ENCODE measurements around the gene NIPAL1. TPM values are rescaled to one million over a fixed set of nuclear protein-coding genes. Genes with fewer than 3 reads are reported as not detected.

The NIPAL1 gene
- total RNA-seq, 2 donors from 2014 or later, result 3.4 to 8.4 TPM

DNA sequence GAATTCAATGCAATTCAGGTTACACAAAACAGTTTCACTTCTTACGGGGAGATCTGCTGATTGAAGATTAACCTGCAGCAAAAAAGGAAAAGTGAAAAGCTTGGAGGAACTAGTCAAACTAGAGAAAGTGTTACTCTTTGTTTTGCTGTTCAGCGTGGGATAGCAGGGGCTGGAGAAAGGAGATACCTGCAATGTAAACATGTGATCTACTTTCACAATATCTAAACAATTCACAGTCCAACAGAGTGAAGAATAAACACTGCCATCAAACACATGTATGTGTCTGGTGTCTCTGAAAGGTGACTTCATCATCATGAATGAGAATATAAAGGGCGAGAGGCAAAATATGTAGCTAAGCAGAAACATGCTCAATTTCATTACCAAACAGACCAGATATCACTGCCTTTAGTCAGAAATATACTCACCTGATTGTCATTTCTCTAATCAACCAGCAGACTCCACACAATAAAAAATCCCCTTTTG, 26.4 kb downstream of the NIPAL1 start:
- Histone ChIP-seq H3K27me3 (ENCODE audit: control insufficient read depth, insufficient read depth, low read length, poor library complexity, severe bottlenecking) (peaks cover 56% of the 10 kb centered on the region), H3K9ac (ENCODE audit: extremely low read depth, low read length, poor library complexity, severe bottlenecking) (no peak overlapping the region), H3K9me3 (ENCODE audit: control insufficient read depth, low read length) (no peaks in the 10 kb centered on the region), H3K4me1 (ENCODE audit: control insufficient read depth, insufficient read depth, low read length) (peaks cover 10% of the 10 kb centered on the region), H3K27ac (ENCODE audit: low read depth, low read length) (no peak overlapping the region), H3K4me3 (ENCODE audit: low read length) (no peak overlapping the region), H3K36me3 (ENCODE audit: control insufficient read depth, insufficient read depth, low read length) (no peaks in the 10 kb centered on the region)
- Mint-ChIP-seq H3K27ac (no peak overlapping the region), H3K9me3 (no peaks in the 10 kb centered on the region), H3K4me1 (peaks cover 15% of the 10 kb centered on the region), H3K4me3 (no peak overlapping the region), H3K27me3 (ENCODE audit: insufficient read depth) (peaks cover 31% of the 10 kb centered on the region), H3K36me3 (ENCODE audit: low read depth) (no peaks in the 10 kb centered on the region)
- TF ChIP-seq, protein P1, sequence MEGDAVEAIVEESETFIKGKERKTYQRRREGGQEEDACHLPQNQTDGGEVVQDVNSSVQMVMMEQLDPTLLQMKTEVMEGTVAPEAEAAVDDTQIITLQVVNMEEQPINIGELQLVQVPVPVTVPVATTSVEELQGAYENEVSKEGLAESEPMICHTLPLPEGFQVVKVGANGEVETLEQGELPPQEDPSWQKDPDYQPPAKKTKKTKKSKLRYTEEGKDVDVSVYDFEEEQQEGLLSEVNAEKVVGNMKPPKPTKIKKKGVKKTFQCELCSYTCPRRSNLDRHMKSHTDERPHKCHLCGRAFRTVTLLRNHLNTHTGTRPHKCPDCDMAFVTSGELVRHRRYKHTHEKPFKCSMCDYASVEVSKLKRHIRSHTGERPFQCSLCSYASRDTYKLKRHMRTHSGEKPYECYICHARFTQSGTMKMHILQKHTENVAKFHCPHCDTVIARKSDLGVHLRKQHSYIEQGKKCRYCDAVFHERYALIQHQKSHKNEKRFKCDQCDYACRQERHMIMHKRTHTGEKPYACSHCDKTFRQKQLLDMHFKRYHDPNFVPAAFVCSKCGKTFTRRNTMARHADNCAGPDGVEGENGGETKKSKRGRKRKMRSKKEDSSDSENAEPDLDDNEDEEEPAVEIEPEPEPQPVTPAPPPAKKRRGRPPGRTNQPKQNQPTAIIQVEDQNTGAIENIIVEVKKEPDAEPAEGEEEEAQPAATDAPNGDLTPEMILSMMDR (conservative IDR thresholded peaks at IDR 0.05), result no peak
- WGBS, 2 experiments (ENCODE audit: insufficient coverage in 1 of 2, insufficient read length in 1 of 2), result 80 to 94% methylated on average over 2 to 3 of the region's 3 CpGs
- no peak for DNase-seq

DNA sequence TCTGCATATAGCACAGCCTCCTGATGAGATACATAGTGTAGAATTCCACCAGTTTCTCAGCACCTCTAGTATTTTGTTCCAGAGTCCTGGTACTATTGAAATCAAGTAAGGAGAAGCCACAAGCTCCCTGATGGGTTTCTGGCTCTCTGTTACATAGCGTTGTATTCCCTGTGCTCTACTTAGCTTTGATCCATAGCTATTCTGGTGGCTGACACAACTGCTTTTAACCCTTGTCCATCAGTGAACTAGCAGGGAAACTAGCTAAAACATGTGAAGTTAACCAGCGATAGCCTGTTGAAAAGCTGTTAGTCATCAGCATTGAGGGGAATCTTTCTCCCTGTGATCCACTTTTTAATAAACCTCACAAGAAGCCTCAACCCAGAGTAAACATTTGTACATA, 26.9 kb downstream of the NIPAL1 start:
- 89 to 100% methylated on average over 1 to 2 of the region's 2 CpGs for WGBS, 2 experiments (ENCODE audit: insufficient coverage in 1 of 2, insufficient read length in 1 of 2)
- no peaks in the 10 kb centered on the region for H3K36me3 Mint-ChIP-seq (ENCODE audit: low read depth)
- Histone ChIP-seq H3K9ac (ENCODE audit: extremely low read depth, low read length, poor library complexity, severe bottlenecking) (no peak overlapping the region), H3K27ac (ENCODE audit: low read depth, low read length) (no peak overlapping the region), H3K9me3 (ENCODE audit: control insufficient read depth, low read length) (no peaks in the 10 kb centered on the region), H3K36me3 (ENCODE audit: control insufficient read depth, insufficient read depth, low read length) (no peaks in the 10 kb centered on the region), H3K4me1 (ENCODE audit: control insufficient read depth, insufficient read depth, low read length) (peaks cover 10% of the 10 kb centered on the region), H3K27me3 (ENCODE audit: control insufficient read depth, insufficient read depth, low read length, poor library complexity, severe bottlenecking) (peaks cover 56% of the 10 kb centered on the region), H3K4me3 (ENCODE audit: low read length) (no peak overlapping the region)
- peaks cover 34% of the 10 kb centered on the region for H3K27me3 Mint-ChIP-seq (ENCODE audit: insufficient read depth)
- no peak for DNase-seq
- H3K4me1 Mint-ChIP-seq, result peaks cover 18% of the 10 kb centered on the region
- H3K4me3 Mint-ChIP-seq, result no peak overlapping the region
- TF ChIP-seq, protein P1 (conservative IDR thresholded peaks at IDR 0.05), result no peak
- no peaks in the 10 kb centered on the region for H3K9me3 Mint-ChIP-seq
- H3K27ac Mint-ChIP-seq, result no peak overlapping the region

DNA sequence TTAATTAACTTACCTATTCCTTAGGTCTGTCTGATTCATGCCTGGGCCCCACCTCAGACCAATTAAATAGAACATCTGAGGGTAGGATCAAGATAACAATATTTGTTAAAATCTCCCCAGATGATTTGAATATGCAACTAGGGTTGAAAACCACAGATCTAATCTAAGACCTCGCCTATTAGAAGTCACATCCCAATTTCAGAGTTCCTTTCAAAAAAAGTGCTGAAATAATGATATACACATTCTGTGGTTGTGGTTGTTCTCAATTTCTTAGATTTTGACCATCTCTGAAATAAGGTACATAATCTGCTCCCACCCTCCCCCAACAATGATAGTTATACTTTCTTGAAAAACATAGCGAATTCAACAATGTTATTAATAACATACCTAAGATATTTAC, 27.7 kb downstream of the NIPAL1 start:
- TF ChIP-seq, protein P1 (conservative IDR thresholded peaks at IDR 0.05), result no peak
- Histone ChIP-seq H3K4me3 (ENCODE audit: low read length) (no peak overlapping the region), H3K36me3 (ENCODE audit: control insufficient read depth, insufficient read depth, low read length) (no peaks in the 10 kb centered on the region), H3K27ac (ENCODE audit: low read depth, low read length) (no peak overlapping the region), H3K4me1 (ENCODE audit: control insufficient read depth, insufficient read depth, low read length) (peaks cover 10% of the 10 kb centered on the region), H3K9ac (ENCODE audit: extremely low read depth, low read length, poor library complexity, severe bottlenecking) (no peak overlapping the region), H3K27me3 (ENCODE audit: control insufficient read depth, insufficient read depth, low read length, poor library complexity, severe bottlenecking) (peaks cover 56% of the 10 kb centered on the region), H3K9me3 (ENCODE audit: control insufficient read depth, low read length) (no peaks in the 10 kb centered on the region)
- DNase-seq, result no peak
- Mint-ChIP-seq H3K9me3 (no peaks in the 10 kb centered on the region), H3K4me1 (peaks cover 18% of the 10 kb centered on the region), H3K27me3 (ENCODE audit: insufficient read depth) (peaks cover 34% of the 10 kb centered on the region), H3K36me3 (ENCODE audit: low read depth) (no peaks in the 10 kb centered on the region), H3K4me3 (no peak overlapping the region), H3K27ac (no peak overlapping the region)
- 100% methylated on average over 2 of the region's 2 CpGs; no CpG with 5 or more reads in 1 of the 2 experiments for WGBS, 2 experiments (ENCODE audit: insufficient coverage in 1 of 2, insufficient read length in 1 of 2)
